A549 (cell line): Measurements from ENCODE around the gene GLIPR1. TPM values are rescaled to one million over a fixed set of nuclear protein-coding genes. Genes with fewer than 3 reads are reported as not detected.

Source experiments
- ATAC-seq, 2 experiments: fragments of 200-7000 bp in 1 of 2; fragments of >200 bp in 1 of 2; cut with Nextera tagmentation in 1 of 2; cut with Tn5 transposase in 1 of 2; 3 replicates each; pipeline versions ENCODE4 v1.8.0 to v1.9.1; 2018 to 2020; ENCODE audit warnings: mild to moderate bottlenecking in 1 of 2, moderate library complexity in 1 of 2
- CTCF ChIA-PET: fragments of 300-600 bp; sonication (Branson Sonifier 250); formaldehyde crosslinking; extraction: SDS; loops from one replicate; lab custom pipeline; 2021; ENCODE audit warnings: antibody characterized with exemption, inconsistent platforms; lab: Yijun Ruan, JAX
- POLR2A ChIA-PET: fragments of 350-600 bp; formaldehyde crosslinking; extraction: SDS; loops from one replicate; lab custom pipeline; 2021; ENCODE audit warnings: antibody characterized with exemption, inconsistent platforms; lab: Yijun Ruan, JAX
- DNase-seq, 2 experiments: peaks; one replicate each; pipeline versions ENCODE4 v3.0.0 to v3.0.0-alpha.2; 2011 to 2016; ENCODE audit warnings: low read depth in 1 of 2, low spot score in 1 of 2
- FAIRE-seq: peaks from 2 replicates; lab custom pipeline; 2011; peaks lifted over from hg19 to GRCh38; lab: Jason Lieb, UNC
- H3K27ac ChIP-seq, 2 experiments: fragments of >200 bp; sonication (Bioruptor Twin); formaldehyde crosslinking; 3 replicates each; pipeline ENCODE4 v1.5.1; 2016 to 2017
- H3K4me1 ChIP-seq: fragments of >200 bp; sonication (Bioruptor Twin); formaldehyde crosslinking; 3 replicates; pipeline ENCODE4 v1.6.1; 2016
- H3K4me2 ChIP-seq: fragments of >200 bp; sonication (Bioruptor Twin); formaldehyde crosslinking; 3 replicates; pipeline ENCODE4 v1.6.1; 2016
- H3K4me3 ChIP-seq: fragments of >200 bp; sonication (Bioruptor Twin); formaldehyde crosslinking; 3 replicates; pipeline ENCODE4 v1.5.1; 2016
- H3K9me3 ChIP-seq: fragments of >200 bp; sonication (Bioruptor Twin); formaldehyde crosslinking; 3 replicates; pipeline ENCODE4 v1.6.1; 2016
- CEBPB ChIP-seq, 2 experiments: fragments of >200 bp in 1 of 2; sonication (Bioruptor Twin) in 1 of 2; formaldehyde crosslinking in 1 of 2; IDR thresholded peaks; 2 replicates each; pipeline ENCODE4 v1.6.1; 2012 to 2016
- ESRRA ChIP-seq: fragments of 150-350 bp; IDR thresholded peaks from 2 replicates; pipeline ENCODE4 v1.6.1; 2014; ENCODE audit warnings: mild to moderate bottlenecking, low read length, borderline replicate concordance
- FOXS1 ChIP-seq: fragments of 250-450 bp; sonication (Bioruptor Pico); IDR thresholded peaks from 2 replicates; pipeline ENCODE4 v1.5.0; 2020; ENCODE audit warnings: mild to moderate bottlenecking, moderate library complexity
- HEYL ChIP-seq: fragments of 250-450 bp; sonication (Bioruptor Pico); IDR thresholded peaks from 2 replicates; pipeline ENCODE4 v1.8.0; 2021; ENCODE audit warnings: mild to moderate bottlenecking, moderate library complexity
- HOXB5 ChIP-seq: fragments of 250-450 bp; sonication (Bioruptor Pico); IDR thresholded peaks from 2 replicates; pipeline ENCODE4 v1.5.0; 2020; ENCODE audit warnings: mild to moderate bottlenecking, moderate library complexity
- JUN ChIP-seq, 2 experiments: fragments of >200 bp; sonication (Bioruptor Twin); formaldehyde crosslinking; IDR thresholded peaks; 2 replicates in 1 of 2; 3 replicates in 1 of 2; pipeline ENCODE4 v1.6.1; 2016 to 2017
- JUNB ChIP-seq: fragments of >200 bp; sonication (Bioruptor Twin); formaldehyde crosslinking; IDR thresholded peaks from 2 replicates; pipeline ENCODE4 v1.6.1; 2016
- MAFK ChIP-seq: fragments of 450-650 bp; IDR thresholded peaks from 2 replicates; pipeline ENCODE4 v1.6.1; 2014; ENCODE audit not compliant: partially characterized antibody
- NFE2L2 ChIP-seq: fragments of 150-350 bp; conservative IDR thresholded peaks from 2 replicates; pipeline ENCODE4 v1.6.1; 2014; ENCODE audit warnings: low read length
- POLR2A ChIP-seq: IDR thresholded peaks from 2 replicates; pipeline ENCODE4 v1.6.1; 2012; ENCODE audit warnings: mild to moderate bottlenecking, low read length
- RARB ChIP-seq: fragments of 250-450 bp; sonication (Bioruptor Pico); IDR thresholded peaks from 2 replicates; pipeline ENCODE4 v1.8.0; 2021; ENCODE audit warnings: mild to moderate bottlenecking, moderate library complexity
- RCOR1 ChIP-seq: fragments of 150-350 bp; IDR thresholded peaks from 2 replicates; pipeline ENCODE4 v1.6.1; 2014; ENCODE audit warnings: antibody characterized with exemption, low read length, low read depth
- RFX5 ChIP-seq: fragments of 450-650 bp; IDR thresholded peaks from 2 replicates; pipeline ENCODE4 v1.7.1; 2014; ENCODE audit warnings: antibody characterized with exemption, mild to moderate bottlenecking, moderate library complexity
- RNF2 ChIP-seq: fragments of 200-600 bp; sonication (generic); IDR thresholded peaks from 2 replicates; pipeline ENCODE4 v1.6.1; 2016; ENCODE audit warnings: low read depth, mild to moderate bottlenecking, antibody characterized with exemption, moderate library complexity, borderline replicate concordance
- SREBF2 ChIP-seq: fragments of 450-650 bp; IDR thresholded peaks from 2 replicates; pipeline ENCODE4 v1.6.1; 2014; ENCODE audit warnings: mild to moderate bottlenecking, moderate library complexity
- ZC3H11A ChIP-seq: fragments of 450-650 bp; IDR thresholded peaks from 2 replicates; pipeline ENCODE4 v1.6.1; 2014; ENCODE audit warnings: antibody characterized with exemption, mild to moderate bottlenecking
- ZFP36 ChIP-seq: fragments of 450-650 bp; IDR thresholded peaks from 2 replicates; pipeline ENCODE4 v1.6.1; 2014; ENCODE audit warnings: borderline replicate concordance; ENCODE audit not compliant: partially characterized antibody
- ZNF302 ChIP-seq: fragments of 250-450 bp; sonication (Bioruptor Pico); IDR thresholded peaks from 2 replicates; pipeline ENCODE4 v1.9.0; 2021; ENCODE audit warnings: inconsistent platforms, mild to moderate bottlenecking, moderate library complexity
- ZSCAN20 ChIP-seq: fragments of 250-450 bp; sonication (Bioruptor Pico); IDR thresholded peaks from 2 replicates; pipeline ENCODE4 v1.8.0; 2022; ENCODE audit warnings: mild to moderate bottlenecking, moderate library complexity
- WGBS: methylation state at CpG from one replicate; pipeline ENCODE4 v1.1.6; 2017; ENCODE audit errors: missing lambda C conversion rate; 5-methylcytosine and 5-hydroxymethylcytosine counted together
- polyA plus RNA-seq, 4 experiments: library from polyadenylated mRNA; depleted of rRNA in 3 of 4; stranded (reverse); fragments of >200 nt; fragmentation: RNase III in 1 of 4; extraction: RNeasy Plus Mini Kit Qiagen cat#74134 plus additional on column Dnase treatment in 1 of 4; gene quantifications; 2 replicates in 3 of 4; 3 replicates in 1 of 4; pipeline ENCODE4 v1.2.3, GENCODE V29; 2011 to 2017
- TF ChIP-seq, protein P1 (sequence below): fragments of 250-450 bp; sonication (Bioruptor Pico); IDR thresholded peaks from 2 replicates; pipeline ENCODE4 v1.5.0; 2021; ENCODE audit warnings: mild to moderate bottlenecking, moderate library complexity, borderline replicate concordance
- TF ChIP-seq, protein P2 (sequence below): fragments of >200 bp; sonication (Bioruptor Twin); formaldehyde crosslinking; IDR thresholded peaks from 3 replicates; pipeline ENCODE4 v1.5.1; 2016
- TF ChIP-seq, protein P3 (sequence below): IDR thresholded peaks from 2 replicates; pipeline ENCODE4 v1.6.1; 2012
- TF ChIP-seq, protein P4 (sequence below): fragments of 150-350 bp; IDR thresholded peaks from 2 replicates; pipeline ENCODE4 v1.6.1; 2014; ENCODE audit warnings: low read depth, mild to moderate bottlenecking, low read length
- TF ChIP-seq, protein P5 (sequence below): fragments of 450-650 bp; IDR thresholded peaks from 2 replicates; pipeline ENCODE4 v1.6.1; 2014; ENCODE audit warnings: antibody characterized with exemption

Gene GLIPR1
- polyA plus RNA-seq, 2 of the 4 experiments (the other 2 are of a cell fraction), result 42.2 to 44.5 TPM

DNA sequence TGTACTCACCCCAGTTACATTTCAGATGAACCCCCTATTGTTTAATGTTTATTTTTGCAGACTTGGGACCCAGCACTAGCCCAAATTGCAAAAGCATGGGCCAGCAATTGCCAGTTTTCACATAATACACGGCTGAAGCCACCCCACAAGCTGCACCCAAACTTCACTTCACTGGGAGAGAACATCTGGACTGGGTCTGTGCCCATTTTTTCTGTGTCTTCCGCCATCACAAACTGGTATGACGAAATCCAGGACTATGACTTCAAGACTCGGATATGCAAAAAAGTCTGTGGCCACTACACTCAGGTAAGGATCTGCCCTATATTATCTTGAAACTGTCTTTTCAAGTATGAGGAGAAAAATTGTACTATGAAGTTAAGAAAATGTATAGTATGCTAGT is 1.2 kb downstream of the GLIPR1 start:
- ChIA-PET CTCF (interaction anchor here (2.3 kb wide), 1 partner anchor 148 kb away, joined by 8 read pairs; the partner anchor contains the start of gene GLIPR1L1), POLR2A (interaction anchor here (0.7 to 3.2 kb wide), 3 partner anchors 29 to 149 kb away, joined by 3 to 25 read pairs (median 7); partner anchors contain the start of genes GLIPR1L2 and KRR1)
- H3K4me3 ChIP-seq, result peak overlapping the region; percentile 37
- peak overlapping the region; percentile 48 to 83 for H3K27ac ChIP-seq
- TF ChIP-seq JUN (IDR thresholded peaks at IDR 0.05) (no peak), CEBPB (IDR thresholded peaks at IDR 0.05) (peak in 1 of 2 experiments; percentile 52; a peak in 1 of 4 replicates), ZC3H11A (no peak)
- H3K9me3 ChIP-seq, result no peaks in the 10 kb centered on the region
- ATAC-seq (no peak), FAIRE-seq (no peak), DNase-seq (no peak)
- peak overlapping the region; percentile 74 for H3K4me2 ChIP-seq
- H3K4me1 ChIP-seq, result peaks cover 27% of the 10 kb centered on the region; the same call in 2 of the 3 replicates
- 86% methylated on average over 4 of the region's 4 CpGs for WGBS

DNA sequence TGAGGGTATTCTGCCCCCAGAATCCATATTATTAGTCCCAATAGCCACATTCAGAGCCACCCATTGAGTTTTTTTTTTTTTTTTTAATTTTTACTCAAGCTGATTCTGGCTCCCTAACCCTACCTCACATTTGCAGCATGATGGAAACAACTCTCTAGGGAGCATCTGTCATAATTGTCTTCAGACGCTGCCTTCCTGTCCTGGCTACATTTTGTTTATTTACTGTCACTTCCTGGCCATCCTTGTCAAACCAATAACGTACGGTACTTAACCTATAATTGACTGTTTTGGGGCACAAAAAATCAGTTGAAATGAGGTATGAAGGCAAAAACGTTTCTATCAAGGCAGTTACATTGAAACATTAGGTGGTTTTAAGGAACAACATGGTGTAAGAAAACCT is 2.1 kb downstream of the GLIPR1 start:
- Histone ChIP-seq H3K4me2 (peak overlapping the region; percentile 74), H3K4me3 (no peak overlapping the region)

DNA sequence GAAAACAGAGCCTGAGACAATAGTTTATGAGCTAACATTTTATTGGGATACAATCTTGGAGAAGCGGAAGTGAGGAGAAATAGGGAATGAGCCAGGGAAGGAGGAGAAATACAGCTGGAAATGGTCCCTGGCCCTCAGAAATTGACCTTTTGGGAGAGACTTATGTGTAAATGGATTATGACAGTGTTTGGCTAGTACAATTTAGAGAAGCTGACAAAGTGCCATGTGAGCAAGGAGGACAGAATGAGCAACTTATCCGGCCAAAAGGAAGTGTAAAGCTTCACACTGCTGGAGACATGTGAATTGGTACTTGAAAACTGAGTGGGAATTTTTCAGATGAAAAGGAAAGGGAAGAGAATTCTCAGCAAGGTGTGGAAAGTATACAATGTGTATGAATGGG is 2.9 kb downstream of the GLIPR1 start:
- POLR2A ChIA-PET, result interaction anchor here (2.5 to 2.6 kb wide), 2 partner anchors 28 to 92 kb away, joined by 7 to 9 read pairs; partner anchors contain the start of genes GLIPR1L2 and KRR1
- H3K4me3 ChIP-seq, result no peak overlapping the region

More for the DNA sequence above, 2.1 kb downstream of the GLIPR1 start:
- Histone ChIP-seq H3K4me1 (peaks cover 27% of the 10 kb centered on the region; the same call in 2 of the 3 replicates), H3K9me3 (no peaks in the 10 kb centered on the region), H3K27ac (peak overlapping the region in 1 of 2 experiments; percentile 83; a peak in 1 of 6 replicates)
- POLR2A ChIA-PET, result interaction anchor here (2.5 to 2.6 kb wide), 2 partner anchors 29 to 91 kb away, joined by 7 to 9 read pairs; partner anchors contain the start of genes GLIPR1L2 and KRR1
- CTCF ChIA-PET, result interaction anchor here (0.6 to 6.8 kb wide), 5 partner anchors 29 to 149 kb away, joined by 3 to 46 read pairs (median 8); partner anchors contain the start of genes GLIPR1L1, GLIPR1L2 and KRR1
- FAIRE-seq (no peak), ATAC-seq (no peak), DNase-seq (no peak)
- no peak for TF ChIP-seq RFX5
- no peak for TF ChIP-seq FOXS1
- TF ChIP-seq, protein P1, sequence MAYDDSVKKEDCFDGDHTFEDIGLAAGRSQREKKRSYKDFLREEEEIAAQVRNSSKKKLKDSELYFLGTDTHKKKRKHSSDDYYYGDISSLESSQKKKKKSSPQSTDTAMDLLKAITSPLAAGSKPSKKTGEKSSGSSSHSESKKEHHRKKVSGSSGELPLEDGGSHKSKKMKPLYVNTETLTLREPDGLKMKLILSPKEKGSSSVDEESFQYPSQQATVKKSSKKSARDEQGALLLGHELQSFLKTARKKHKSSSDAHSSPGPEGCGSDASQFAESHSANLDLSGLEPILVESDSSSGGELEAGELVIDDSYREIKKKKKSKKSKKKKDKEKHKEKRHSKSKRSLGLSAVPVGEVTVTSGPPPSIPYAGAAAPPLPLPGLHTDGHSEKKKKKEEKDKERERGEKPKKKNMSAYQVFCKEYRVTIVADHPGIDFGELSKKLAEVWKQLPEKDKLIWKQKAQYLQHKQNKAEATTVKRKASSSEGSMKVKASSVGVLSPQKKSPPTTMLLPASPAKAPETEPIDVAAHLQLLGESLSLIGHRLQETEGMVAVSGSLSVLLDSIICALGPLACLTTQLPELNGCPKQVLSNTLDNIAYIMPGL, result no peak
- TF ChIP-seq HEYL (CRISPR knock-in tag), result no peak
- no peak for TF ChIP-seq RNF2
- TF ChIP-seq MAFK, result no peak
- no peak for TF ChIP-seq HOXB5 (CRISPR knock-in tag)
- TF ChIP-seq RCOR1, result no peak
- no peak for TF ChIP-seq ZNF302 (CRISPR knock-in tag)
- TF ChIP-seq NFE2L2, result no peak
- TF ChIP-seq RARB (CRISPR knock-in tag), result no peak
- no peak for TF ChIP-seq JUNB
- TF ChIP-seq, protein P2, sequence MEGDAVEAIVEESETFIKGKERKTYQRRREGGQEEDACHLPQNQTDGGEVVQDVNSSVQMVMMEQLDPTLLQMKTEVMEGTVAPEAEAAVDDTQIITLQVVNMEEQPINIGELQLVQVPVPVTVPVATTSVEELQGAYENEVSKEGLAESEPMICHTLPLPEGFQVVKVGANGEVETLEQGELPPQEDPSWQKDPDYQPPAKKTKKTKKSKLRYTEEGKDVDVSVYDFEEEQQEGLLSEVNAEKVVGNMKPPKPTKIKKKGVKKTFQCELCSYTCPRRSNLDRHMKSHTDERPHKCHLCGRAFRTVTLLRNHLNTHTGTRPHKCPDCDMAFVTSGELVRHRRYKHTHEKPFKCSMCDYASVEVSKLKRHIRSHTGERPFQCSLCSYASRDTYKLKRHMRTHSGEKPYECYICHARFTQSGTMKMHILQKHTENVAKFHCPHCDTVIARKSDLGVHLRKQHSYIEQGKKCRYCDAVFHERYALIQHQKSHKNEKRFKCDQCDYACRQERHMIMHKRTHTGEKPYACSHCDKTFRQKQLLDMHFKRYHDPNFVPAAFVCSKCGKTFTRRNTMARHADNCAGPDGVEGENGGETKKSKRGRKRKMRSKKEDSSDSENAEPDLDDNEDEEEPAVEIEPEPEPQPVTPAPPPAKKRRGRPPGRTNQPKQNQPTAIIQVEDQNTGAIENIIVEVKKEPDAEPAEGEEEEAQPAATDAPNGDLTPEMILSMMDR, result no peak
- no peak for TF ChIP-seq POLR2A
- TF ChIP-seq, protein P3, sequence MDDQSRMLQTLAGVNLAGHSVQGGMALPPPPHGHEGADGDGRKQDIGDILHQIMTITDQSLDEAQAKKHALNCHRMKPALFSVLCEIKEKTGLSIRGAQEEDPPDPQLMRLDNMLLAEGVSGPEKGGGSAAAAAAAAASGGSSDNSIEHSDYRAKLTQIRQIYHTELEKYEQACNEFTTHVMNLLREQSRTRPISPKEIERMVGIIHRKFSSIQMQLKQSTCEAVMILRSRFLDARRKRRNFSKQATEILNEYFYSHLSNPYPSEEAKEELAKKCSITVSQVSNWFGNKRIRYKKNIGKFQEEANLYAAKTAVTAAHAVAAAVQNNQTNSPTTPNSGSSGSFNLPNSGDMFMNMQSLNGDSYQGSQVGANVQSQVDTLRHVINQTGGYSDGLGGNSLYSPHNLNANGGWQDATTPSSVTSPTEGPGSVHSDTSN, result no peak
- 66% methylated on average over 4 of the region's 4 CpGs for WGBS

More for the DNA sequence above, 2.9 kb downstream of the GLIPR1 start:
- 92% methylated on average over 2 of the region's 2 CpGs for WGBS
- DNase-seq (no peak), ATAC-seq (no peak), FAIRE-seq (no peak)
- TF ChIP-seq ZFP36, result no peak
- no peak for TF ChIP-seq HEYL (CRISPR knock-in tag)
- TF ChIP-seq, protein P4, sequence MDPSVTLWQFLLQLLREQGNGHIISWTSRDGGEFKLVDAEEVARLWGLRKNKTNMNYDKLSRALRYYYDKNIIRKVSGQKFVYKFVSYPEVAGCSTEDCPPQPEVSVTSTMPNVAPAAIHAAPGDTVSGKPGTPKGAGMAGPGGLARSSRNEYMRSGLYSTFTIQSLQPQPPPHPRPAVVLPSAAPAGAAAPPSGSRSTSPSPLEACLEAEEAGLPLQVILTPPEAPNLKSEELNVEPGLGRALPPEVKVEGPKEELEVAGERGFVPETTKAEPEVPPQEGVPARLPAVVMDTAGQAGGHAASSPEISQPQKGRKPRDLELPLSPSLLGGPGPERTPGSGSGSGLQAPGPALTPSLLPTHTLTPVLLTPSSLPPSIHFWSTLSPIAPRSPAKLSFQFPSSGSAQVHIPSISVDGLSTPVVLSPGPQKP, result no peak
- no peak for TF ChIP-seq ESRRA
- TF ChIP-seq, protein P1, result no peak
- no peak for TF ChIP-seq ZSCAN20 (CRISPR knock-in tag)
- TF ChIP-seq SREBF2, result no peak
- TF ChIP-seq CEBPB (IDR thresholded peaks at IDR 0.05), result no peak
- TF ChIP-seq, protein P5, sequence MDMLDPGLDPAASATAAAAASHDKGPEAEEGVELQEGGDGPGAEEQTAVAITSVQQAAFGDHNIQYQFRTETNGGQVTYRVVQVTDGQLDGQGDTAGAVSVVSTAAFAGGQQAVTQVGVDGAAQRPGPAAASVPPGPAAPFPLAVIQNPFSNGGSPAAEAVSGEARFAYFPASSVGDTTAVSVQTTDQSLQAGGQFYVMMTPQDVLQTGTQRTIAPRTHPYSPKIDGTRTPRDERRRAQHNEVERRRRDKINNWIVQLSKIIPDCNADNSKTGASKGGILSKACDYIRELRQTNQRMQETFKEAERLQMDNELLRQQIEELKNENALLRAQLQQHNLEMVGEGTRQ, result no peak
- H3K27ac ChIP-seq, result 0 out of 6 replicates have a peak overlapping the region, but pooled peaks of 1 of the 2 experiments have one; percentile 7
- CTCF ChIA-PET, result interaction anchor here (0.8 to 6.8 kb wide), 9 partner anchors 12 to 795 kb away, joined by 3 to 46 read pairs (median 4); partner anchors contain the start of genes GLIPR1L1, GLIPR1L2 and KRR1
- H3K4me1 ChIP-seq, result peaks cover 27% of the 10 kb centered on the region; the same call in 2 of the 3 replicates
- H3K4me2 ChIP-seq, result peak overlapping the region; percentile 74; the same call in 1 of the 3 replicates
- no peaks in the 10 kb centered on the region for H3K9me3 ChIP-seq
